Thyroid gland (tissue), 4 donors: Measurements from ENCODE around the gene ZBTB7B.

Experiments used
- CTCF ChIP-seq, 6 experiments: fragments of 200-600 bp in 3 of 6; fragments of 450-650 bp in 3 of 6; sonication (generic) in 3 of 6; IDR thresholded peaks; one replicate each; pipeline ENCODE4 v1.5.1; 2016 to 2019; ENCODE audit warnings: antibody characterized with exemption in 6 of 6, mild to moderate bottlenecking in 2 of 6, inconsistent platforms in 1 of 6, moderate library complexity in 1 of 6
- POLR2A ChIP-seq, 2 donors: fragments of 450-650 bp; IDR thresholded peaks; one replicate each; pipeline ENCODE4 v1.6.1; 2017; ENCODE audit warnings: antibody characterized with exemption in 2 of 2, mild to moderate bottlenecking in 2 of 2, moderate library complexity in 1 of 2

GRCh38 chr1:155039308-155039669 is 36.7 kb downstream of the ZBTB7B start:
- TF ChIP-seq CTCF (IDR thresholded peaks at IDR 0.05): no peak
- TF ChIP-seq POLR2A (IDR thresholded peaks at IDR 0.05): no peak
